Vagina (tissue), 2 donors: ENCODE data around the gene PCGF1. TPM values are rescaled to one million over a fixed set of nuclear protein-coding genes. Genes with fewer than 3 reads are reported as not detected.
A peak's percentile ranks its signal among the peaks of the same experiment; 100 is the strongest.

Experiments
- DNase-seq, 2 donors: peaks; one replicate each; pipeline ENCODE4 v3.0.0-alpha.2; 2017; ENCODE audit errors: extremely low spot score in 2 of 2
- H3K27ac ChIP-seq: fragments of 200-600 bp; sonication (generic); one replicate; pipeline ENCODE4 v1.5.1; 2019
- H3K27me3 ChIP-seq: fragments of 200-600 bp; sonication (generic); one replicate; pipeline ENCODE4 v1.5.1; 2019
- H3K36me3 ChIP-seq, 2 donors: fragments of 200-600 bp; sonication (generic); one replicate each; pipeline ENCODE4 v1.5.1; 2017 to 2019
- H3K4me1 ChIP-seq: fragments of 200-600 bp; sonication (generic); one replicate; pipeline ENCODE4 v1.5.1; 2019
- H3K4me3 ChIP-seq, 2 donors: fragments of 200-600 bp; sonication (generic); 1 replicate in 1 of 2; 2 replicates in 1 of 2; pipeline ENCODE4 v1.5.1; 2016 to 2019
- H3K9me3 ChIP-seq: fragments of 200-600 bp; sonication (generic); one replicate; pipeline ENCODE4 v1.5.1; 2019
- CTCF ChIP-seq, 3 experiments: fragments of 450-650 bp in 2 of 3; fragments of 200-600 bp in 1 of 3; sonication (generic) in 1 of 3; IDR thresholded peaks; one replicate each; pipeline ENCODE4 v1.5.1; 2017 to 2019; ENCODE audit warnings: antibody characterized with exemption in 3 of 3, mild to moderate bottlenecking in 2 of 3, moderate library complexity in 2 of 3
- POLR2A ChIP-seq, 2 donors: fragments of 450-650 bp; IDR thresholded peaks; one replicate each; pipeline ENCODE4 v1.6.1; 2017; ENCODE audit warnings: antibody characterized with exemption in 2 of 2, mild to moderate bottlenecking in 2 of 2, moderate library complexity in 2 of 2
- POLR2AphosphoS5 ChIP-seq, 2 donors: sonication (generic); formaldehyde crosslinking; IDR thresholded peaks; one replicate each; pipeline ENCODE4 v1.9.0; 2017; ENCODE audit warnings: antibody characterized with exemption in 2 of 2, mild to moderate bottlenecking in 2 of 2, low read depth in 1 of 2; ENCODE audit not compliant: insufficient read depth in 1 of 2
- intact Hi-C: fragments of 100-400 bp; cut with DNase I; formaldehyde crosslinking; loops from one replicate; pipeline ENCODE4 v1.15.1; 2023
- total RNA-seq: library from RNA; depleted of rRNA; stranded (reverse); fragments of >200 nt; gene quantifications from one replicate; pipeline ENCODE4 v1.2.3, GENCODE V29; 2016

PCGF1 gene
- total RNA-seq, 1 donor from 2014 or later, result 14.7 TPM

GRCh38 chr2:74496997-74497776 lies 10.3 kb downstream of the PCGF1 start:
- peaks cover 10% of the 10 kb centered on the region for H3K27me3 ChIP-seq
- no peak for TF ChIP-seq POLR2AphosphoS5 (IDR thresholded peaks at IDR 0.05; ENCODE audit: insufficient read depth in 1 of 2, low read depth in 1 of 2)
- TF ChIP-seq CTCF (IDR thresholded peaks at IDR 0.05), result no peak
- no peak for TF ChIP-seq POLR2A (IDR thresholded peaks at IDR 0.05)
- peaks cover 0 to 21% of the 10 kb centered on the region in 2 donors for H3K36me3 ChIP-seq
- intact Hi-C loops, result no loop called here
- peaks cover 28% of the 10 kb centered on the region for H3K4me1 ChIP-seq
- H3K9me3 ChIP-seq, result no peaks in the 10 kb centered on the region
- peak overlapping the region in 1 of 2 donors; percentile 40 for H3K4me3 ChIP-seq
- no peak for DNase-seq
- no peak overlapping the region for H3K27ac ChIP-seq

DNA sequence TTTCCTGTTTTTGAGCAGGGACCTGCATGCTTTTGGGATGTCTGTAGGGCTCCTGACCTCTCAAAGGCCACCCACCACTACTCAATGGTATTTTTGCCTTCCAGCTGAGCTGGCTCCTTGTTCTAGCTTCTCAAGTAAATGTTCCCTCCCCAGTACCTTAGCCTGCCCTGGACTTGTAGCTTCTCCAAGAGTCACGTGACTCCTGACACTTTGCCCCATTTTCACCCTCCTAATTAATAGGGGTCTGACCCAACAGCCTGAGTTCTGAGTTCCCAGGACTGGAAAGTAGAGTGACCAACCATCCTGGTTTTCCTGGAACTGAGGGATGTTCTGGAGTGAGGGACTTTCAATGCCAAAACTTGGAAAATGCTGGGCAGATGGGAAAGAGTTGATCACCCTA lies 12.1 kb downstream of the PCGF1 start:
- H3K36me3 ChIP-seq, result peaks cover 0 to 39% of the 10 kb centered on the region in 2 donors
- no peak for DNase-seq
- H3K9me3 ChIP-seq, result no peaks in the 10 kb centered on the region
- peaks cover 10% of the 10 kb centered on the region for H3K27me3 ChIP-seq
- H3K4me1 ChIP-seq, result peaks cover 26% of the 10 kb centered on the region
- no peak overlapping the region for H3K4me3 ChIP-seq
- intact Hi-C loops, result no loop called here
- no peak for TF ChIP-seq CTCF (IDR thresholded peaks at IDR 0.05)
- no peak for TF ChIP-seq POLR2A (IDR thresholded peaks at IDR 0.05)
- no peak for TF ChIP-seq POLR2AphosphoS5 (IDR thresholded peaks at IDR 0.05; ENCODE audit: insufficient read depth in 1 of 2, low read depth in 1 of 2)
- H3K27ac ChIP-seq, result no peak overlapping the region

GRCh38 chr2:74493546-74493945 lies 13.9 kb downstream of the PCGF1 start:
- Histone ChIP-seq H3K4me1 (peaks cover 13% of the 10 kb centered on the region), H3K4me3 (no peak overlapping the region), H3K27me3 (peaks cover 4% of the 10 kb centered on the region), H3K9me3 (no peaks in the 10 kb centered on the region), H3K27ac (no peak overlapping the region), H3K36me3 (peaks cover 0 to 44% of the 10 kb centered on the region in 2 donors)
- no peak for DNase-seq
- TF ChIP-seq CTCF (IDR thresholded peaks at IDR 0.05) (no peak), POLR2AphosphoS5 (IDR thresholded peaks at IDR 0.05; ENCODE audit: insufficient read depth in 1 of 2, low read depth in 1 of 2) (no peak)
- intact Hi-C loops, result no loop called here

DNA sequence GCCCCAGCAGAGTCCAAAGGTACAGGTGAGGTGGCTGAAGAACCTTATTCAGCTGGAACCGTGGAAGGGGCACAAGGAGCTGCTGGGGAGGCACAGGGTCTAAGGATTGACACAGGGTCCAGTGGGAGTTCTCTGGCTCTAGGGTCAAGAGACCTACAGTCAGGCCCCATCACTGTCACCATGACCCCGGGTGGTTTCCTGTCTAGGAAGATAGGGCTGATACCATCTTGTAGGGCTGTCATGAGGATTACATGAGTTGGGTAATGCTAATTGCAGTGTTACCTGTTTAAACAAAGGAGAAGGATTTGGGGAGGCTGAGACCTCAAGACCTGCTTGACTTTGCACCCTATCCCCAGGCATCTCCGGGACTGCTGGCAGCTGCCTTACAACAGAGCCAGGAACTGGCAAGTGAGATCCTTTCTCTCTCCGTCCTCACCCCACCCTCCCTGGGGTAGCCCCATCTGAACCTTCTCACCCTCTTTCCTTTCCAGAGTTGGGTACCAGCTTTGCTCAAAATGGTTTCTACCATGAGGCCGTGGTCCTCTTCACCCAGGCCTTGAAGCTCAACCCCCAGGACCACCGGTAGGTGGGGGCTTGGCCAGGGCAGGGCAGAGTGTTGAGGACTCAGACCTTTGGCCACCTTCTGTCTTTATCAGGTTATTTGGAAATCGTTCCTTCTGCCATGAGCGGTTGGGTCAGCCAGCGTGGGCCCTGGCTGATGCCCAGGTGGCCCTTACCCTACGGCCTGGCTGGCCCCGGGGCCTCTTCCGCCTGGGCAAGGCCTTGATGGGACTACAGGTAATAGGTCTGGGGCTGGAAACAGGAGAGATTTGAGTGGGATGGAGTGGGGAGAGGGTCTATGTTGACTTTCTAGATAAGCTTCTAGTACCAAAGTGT lies 15.6 kb downstream of the PCGF1 start:
- Histone ChIP-seq H3K27ac (no peak overlapping the region), H3K27me3 (peaks cover under 1% of the 10 kb centered on the region), H3K4me1 (no peaks in the 10 kb centered on the region), H3K4me3 (no peak overlapping the region), H3K36me3 (peaks cover 0 to 44% of the 10 kb centered on the region in 2 donors), H3K9me3 (no peaks in the 10 kb centered on the region)
- no peak for DNase-seq
- intact Hi-C loops, result no loop called here
- TF ChIP-seq POLR2AphosphoS5 (IDR thresholded peaks at IDR 0.05; ENCODE audit: insufficient read depth in 1 of 2, low read depth in 1 of 2) (no peak), POLR2A (IDR thresholded peaks at IDR 0.05) (no peak), CTCF (IDR thresholded peaks at IDR 0.05) (no peak)
